ENCODE data around the gene CCDC73. TPM values are rescaled to one million over a fixed set of nuclear protein-coding genes. Genes with fewer than 3 reads are reported as not detected.
"Not testable (repeated sequence)": the region's sequence is repeated elsewhere in the genome, so short reads cannot be mapped to it uniquely, and the experiment has no call there.

Gene CCDC73
- total RNA-seq, 3 donors from 2014 or later: not detected

- intact Hi-C loops (cut with DNase I, micrococcal nuclease): no loop called here
- Histone ChIP-seq H3K36me3 (ENCODE audit: low read depth) (no peaks in the 10 kb centered on the region), H3K4me3 (no peak overlapping the region), H3K9me3 (no peaks in the 10 kb centered on the region), H3K4me1 (ENCODE audit: low read depth) (no peaks in the 10 kb centered on the region)
- no peak for DNase-seq
- TF ChIP-seq CTCF (IDR thresholded peaks at IDR 0.05): no peak
- ATAC-seq: no peak
Measured at GRCh38 chr11:32781721-32782120, 12.7 kb downstream of the CCDC73 start.

- H3K4me3 ChIP-seq; DNase-seq; H3K4me1 ChIP-seq (ENCODE audit: low read depth); ATAC-seq; H3K9me3 ChIP-seq; H3K36me3 ChIP-seq (ENCODE audit: low read depth); intact Hi-C loops (cut with DNase I, micrococcal nuclease): not testable (repeated sequence)
Measured at GRCh38 chr11:32780839-32781238, 13.6 kb downstream of the CCDC73 start.

- no peaks in the 10 kb centered on the region for H3K9me3 ChIP-seq
- no peak for TF ChIP-seq CTCF (IDR thresholded peaks at IDR 0.05)
- H3K4me3 ChIP-seq: no peak overlapping the region
- no peak for DNase-seq
- H3K36me3 ChIP-seq (ENCODE audit: low read depth): no peaks in the 10 kb centered on the region
- intact Hi-C loops (cut with DNase I, micrococcal nuclease): no loop called here
- ATAC-seq: no peak
- no peaks in the 10 kb centered on the region for H3K4me1 ChIP-seq (ENCODE audit: low read depth)
Measured at GRCh38 chr11:32779136-32779535, 15.3 kb downstream of the CCDC73 start.

- Histone ChIP-seq H3K4me3 (no peak overlapping the region), H3K4me1 (ENCODE audit: low read depth) (no peaks in the 10 kb centered on the region), H3K9me3 (no peaks in the 10 kb centered on the region), H3K36me3 (ENCODE audit: low read depth) (no peaks in the 10 kb centered on the region)
- TF ChIP-seq CTCF (IDR thresholded peaks at IDR 0.05): no peak
- ATAC-seq (no peak), DNase-seq (no peak)
- intact Hi-C loops (cut with DNase I, micrococcal nuclease): no loop called here
Measured at GRCh38 chr11:32775908-32776307, 18.6 kb downstream of the CCDC73 start.

- no peak for ATAC-seq
Measured at GRCh38 chr11:32774081-32774480, 20.4 kb downstream of the CCDC73 start.

GRCh38 chr11:32772731-32773130, 21.7 kb downstream of the CCDC73 start:
- no peak for TF ChIP-seq CTCF (IDR thresholded peaks at IDR 0.05)
- intact Hi-C loops (cut with DNase I, micrococcal nuclease): no loop called here
- DNase-seq: no peak
- Histone ChIP-seq H3K4me1 (ENCODE audit: low read depth) (no peaks in the 10 kb centered on the region), H3K36me3 (ENCODE audit: low read depth) (no peaks in the 10 kb centered on the region), H3K4me3 (no peak overlapping the region), H3K9me3 (no peaks in the 10 kb centered on the region)
- no peak for ATAC-seq

More at GRCh38 chr11:32774081-32774480, 20.4 kb downstream of the CCDC73 start:
- TF ChIP-seq CTCF (IDR thresholded peaks at IDR 0.05): no peak
- Histone ChIP-seq H3K4me1 (ENCODE audit: low read depth) (no peaks in the 10 kb centered on the region), H3K4me3 (no peak overlapping the region), H3K36me3 (ENCODE audit: low read depth) (no peaks in the 10 kb centered on the region), H3K9me3 (no peaks in the 10 kb centered on the region)
- no peak for DNase-seq
- intact Hi-C loops (cut with DNase I, micrococcal nuclease): no loop called here

GRCh38 chr11:32761774-32762173, 32.7 kb downstream of the CCDC73 start:
- H3K9me3 ChIP-seq; ATAC-seq; DNase-seq; intact Hi-C loops (cut with DNase I, micrococcal nuclease); H3K36me3 ChIP-seq (ENCODE audit: low read depth); H3K4me3 ChIP-seq; H3K4me1 ChIP-seq (ENCODE audit: low read depth): not testable (repeated sequence)
